ENCODE measurements around the gene ME2. TPM values are rescaled to one million over a fixed set of nuclear protein-coding genes. Genes with fewer than 3 reads are reported as not detected.
A peak's percentile ranks its signal among the peaks of the same experiment; 100 is the strongest.
"Not testable (repeated sequence)": the region's sequence is repeated elsewhere in the genome, so short reads cannot be mapped to it uniquely, and the experiment has no call there.

The ME2 gene
- total RNA-seq, 2 donors from 2014 or later: 38.3 to 59.4 TPM

- no peak for TF ChIP-seq POLR2AphosphoS5 (IDR thresholded peaks at IDR 0.05)
- TF ChIP-seq CTCF (IDR thresholded peaks at IDR 0.05): no peak
- no peak for TF ChIP-seq POLR2A (IDR thresholded peaks at IDR 0.05)
- no peak for DNase-seq (ENCODE audit: low spot score)
- Histone ChIP-seq H3K27me3 (replicated peaks; ENCODE audit: insufficient read depth) (no peaks in the 10 kb centered on the region), H3K4me3 (peak overlapping the region in 1 of 2 donors; percentile 89), H3K9me3 (no peaks in the 10 kb centered on the region), H3K36me3 (no peaks in the 10 kb centered on the region), H3K4me1 (replicated peaks) (no peaks in the 10 kb centered on the region), H3K27ac (peak overlapping the region; percentile 91 to 92)
- 75% methylated on average over 8 of the region's 8 CpGs for WGBS
- intact Hi-C loops (cut with DNase I): loop anchor here (5.0 to 10.0 kb wide), 3 partner anchors 60 to 593 kb away; partner anchors contain the start of genes CXXC1, ELAC1 and MBD1
Measured at GRCh38 chr18:50877545-50878265, 1.2 kb upstream of the ME2 start.

GRCh38 chr18:50879302-50880118 is 592 bp downstream of the ME2 start:
- no peaks in the 10 kb centered on the region for H3K27me3 ChIP-seq (replicated peaks; ENCODE audit: insufficient read depth)
- no peaks in the 10 kb centered on the region for H3K9me3 ChIP-seq
- peak overlapping the region; percentile 91 to 92 for H3K27ac ChIP-seq
- under 1% methylated on average over 50 of the region's 61 CpGs for WGBS
- intact Hi-C loops (cut with DNase I): loop anchor here (5.0 to 10.0 kb wide), 3 partner anchors 62 to 595 kb away; partner anchors contain the start of genes CXXC1, ELAC1 and MBD1
- no peaks in the 10 kb centered on the region for H3K36me3 ChIP-seq
- no peaks in the 10 kb centered on the region for H3K4me1 ChIP-seq (replicated peaks)
- no peak for TF ChIP-seq POLR2AphosphoS5 (IDR thresholded peaks at IDR 0.05)
- no peak for TF ChIP-seq POLR2A (IDR thresholded peaks at IDR 0.05)
- TF ChIP-seq CTCF (IDR thresholded peaks at IDR 0.05): no peak
- peak overlapping the region; percentile 78 to 89 for H3K4me3 ChIP-seq
- DNase-seq (ENCODE audit: low spot score): peak; percentile 25

GRCh38 chr18:50880119-50880465 is 1.2 kb downstream of the ME2 start:
- WGBS: 33% methylated on average over 6 of the region's 6 CpGs
- Histone ChIP-seq H3K4me1 (replicated peaks) (no peaks in the 10 kb centered on the region), H3K27me3 (replicated peaks; ENCODE audit: insufficient read depth) (no peaks in the 10 kb centered on the region), H3K27ac (peak overlapping the region in 1 of 2 donors; percentile 92), H3K36me3 (no peaks in the 10 kb centered on the region), H3K4me3 (peak overlapping the region; percentile 78 to 89), H3K9me3 (no peaks in the 10 kb centered on the region)
- no peak for DNase-seq (ENCODE audit: low spot score)
- intact Hi-C loops (cut with DNase I): no loop called here
- TF ChIP-seq CTCF (IDR thresholded peaks at IDR 0.05) (no peak), POLR2A (IDR thresholded peaks at IDR 0.05) (no peak), POLR2AphosphoS5 (IDR thresholded peaks at IDR 0.05) (no peak)

GRCh38 chr18:50880944-50881343 is 2.0 kb downstream of the ME2 start:
- H3K9me3 ChIP-seq; H3K4me1 ChIP-seq (replicated peaks); H3K36me3 ChIP-seq; H3K4me3 ChIP-seq; H3K27ac ChIP-seq; intact Hi-C loops (cut with DNase I); DNase-seq (ENCODE audit: low spot score); H3K27me3 ChIP-seq (replicated peaks; ENCODE audit: insufficient read depth): not testable (repeated sequence)
- 97% methylated on average over 9 of the region's 9 CpGs for WGBS

- WGBS: 90% methylated on average over 7 of the region's 7 CpGs
- TF ChIP-seq CTCF (IDR thresholded peaks at IDR 0.05) (no peak), POLR2AphosphoS5 (IDR thresholded peaks at IDR 0.05) (no peak), POLR2A (IDR thresholded peaks at IDR 0.05) (no peak)
- intact Hi-C loops (cut with DNase I): no loop called here
- H3K4me3 ChIP-seq: no peak overlapping the region
- no peaks in the 10 kb centered on the region for H3K9me3 ChIP-seq
- no peaks in the 10 kb centered on the region for H3K36me3 ChIP-seq
- no peaks in the 10 kb centered on the region for H3K4me1 ChIP-seq (replicated peaks)
- no peak overlapping the region for H3K27ac ChIP-seq
- no peak for DNase-seq (ENCODE audit: low spot score)
- no peaks in the 10 kb centered on the region for H3K27me3 ChIP-seq (replicated peaks; ENCODE audit: insufficient read depth)
Measured at GRCh38 chr18:50886929-50887328, 8.0 kb downstream of the ME2 start.
